HG02623 (cell line): ENCODE results near the gene DAW1.

Experiments
- ATAC-seq: cut with Tn5 transposase; IDR thresholded peaks from one replicate; pipeline ENCODE4 v1.9.1; 2021; ENCODE audit warnings: moderate library complexity; ENCODE audit not compliant: unreplicated experiment

DAW1 gene

GRCh38 chr2:227861011-227861410, 10.4 kb upstream of the DAW1 start:
- no peak for ATAC-seq

- ATAC-seq = no peak
Observed at GRCh38 chr2:227862227-227862740, 9.1 kb upstream of the DAW1 start.

DNA sequence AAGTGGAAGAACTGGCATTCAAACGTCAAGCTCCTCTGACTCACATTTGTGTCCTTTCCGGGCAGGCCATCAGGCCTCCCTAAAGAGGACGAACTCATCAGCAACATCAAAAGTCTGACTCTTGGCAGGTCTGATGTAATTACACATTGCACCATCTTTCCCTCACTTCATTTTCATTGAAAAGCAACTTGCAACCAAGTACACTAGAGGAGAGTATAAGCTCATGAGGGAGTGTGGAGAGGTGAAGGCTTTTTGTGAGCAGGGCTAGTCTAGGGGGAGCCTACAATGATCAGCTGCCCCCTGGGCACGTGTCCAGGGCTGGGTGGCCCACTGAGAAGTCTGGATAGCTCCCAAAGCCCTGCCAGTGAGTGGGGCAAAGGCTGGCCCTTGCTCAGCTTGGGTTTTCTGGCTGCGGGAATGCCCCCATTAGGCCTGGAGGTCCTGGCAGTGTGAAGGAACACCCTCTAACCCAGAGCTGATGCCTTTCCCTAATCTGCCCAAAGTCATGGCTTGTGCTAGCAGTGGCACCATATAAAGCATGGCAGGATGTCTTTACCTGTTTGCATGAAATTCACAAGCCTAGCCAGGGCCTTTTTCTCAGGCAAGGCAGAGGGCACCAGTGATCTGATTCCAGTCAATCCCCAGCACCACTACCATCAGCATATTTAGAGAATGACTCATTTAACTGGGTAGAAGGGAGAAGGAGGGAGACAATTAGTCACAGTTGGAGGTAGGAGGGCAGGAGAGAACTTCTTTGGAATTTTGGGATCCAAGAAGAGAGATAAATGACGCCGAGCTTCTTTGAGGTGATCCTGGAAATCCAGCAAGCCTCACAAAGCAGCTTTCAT, 8.5 kb upstream of the DAW1 start:
- ATAC-seq = no peak

- no peak for ATAC-seq
Observed at GRCh38 chr2:227864161-227864756, 7.2 kb upstream of the DAW1 start.

DNA sequence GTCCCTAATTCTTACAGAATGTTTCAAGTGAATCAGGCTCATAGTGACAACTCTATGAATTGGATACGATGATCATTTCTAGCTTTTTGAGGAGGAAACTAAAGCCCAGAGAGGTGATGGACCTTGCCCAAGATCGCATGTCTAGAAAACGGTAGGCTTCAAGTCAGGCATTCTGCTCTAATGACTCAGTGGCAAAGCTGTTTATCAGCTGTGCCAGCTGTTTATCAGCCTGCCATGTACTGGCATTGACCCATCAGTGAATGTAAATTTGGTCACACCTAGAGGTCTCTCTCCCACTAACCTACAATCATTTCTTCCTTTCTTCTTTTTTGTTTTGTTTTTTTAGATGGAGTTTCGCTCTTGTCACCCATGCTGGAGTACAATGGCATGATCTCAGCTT, 6.1 kb upstream of the DAW1 start:
- no peak for ATAC-seq

- ATAC-seq = no peak
Observed at GRCh38 chr2:227867386-227867785, 4.0 kb upstream of the DAW1 start.

GRCh38 chr2:227870710-227871374, 589 bp upstream of the DAW1 start:
- no peak for ATAC-seq

- ATAC-seq = no peak
Observed at GRCh38 chr2:227872676-227873075, 1.2 kb downstream of the DAW1 start.

GRCh38 chr2:227876300-227876801, 4.9 kb downstream of the DAW1 start:
- ATAC-seq = no peak

GRCh38 chr2:227877421-227878310, 6.2 kb downstream of the DAW1 start:
- ATAC-seq = no peak

DNA sequence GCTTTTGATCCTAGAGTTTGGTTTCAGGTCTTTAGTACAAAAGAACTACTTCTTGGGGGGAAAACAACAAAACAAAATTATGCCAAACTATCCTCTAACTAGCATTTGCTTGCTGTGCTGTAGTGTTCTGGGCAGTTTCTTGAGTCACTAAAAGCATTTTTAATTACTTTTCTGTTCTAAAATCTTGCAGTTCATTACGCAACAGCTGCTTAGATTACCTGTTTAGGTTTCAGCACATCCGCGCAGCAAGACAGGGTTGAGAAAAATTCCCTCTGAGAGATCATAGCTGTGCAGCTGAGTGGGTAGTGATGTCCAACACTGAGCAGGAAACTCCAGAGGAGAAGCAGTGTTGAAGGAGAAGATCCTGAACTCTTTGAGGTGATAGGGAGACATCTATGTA, 9.0 kb downstream of the DAW1 start:
- no peak for ATAC-seq

DNA sequence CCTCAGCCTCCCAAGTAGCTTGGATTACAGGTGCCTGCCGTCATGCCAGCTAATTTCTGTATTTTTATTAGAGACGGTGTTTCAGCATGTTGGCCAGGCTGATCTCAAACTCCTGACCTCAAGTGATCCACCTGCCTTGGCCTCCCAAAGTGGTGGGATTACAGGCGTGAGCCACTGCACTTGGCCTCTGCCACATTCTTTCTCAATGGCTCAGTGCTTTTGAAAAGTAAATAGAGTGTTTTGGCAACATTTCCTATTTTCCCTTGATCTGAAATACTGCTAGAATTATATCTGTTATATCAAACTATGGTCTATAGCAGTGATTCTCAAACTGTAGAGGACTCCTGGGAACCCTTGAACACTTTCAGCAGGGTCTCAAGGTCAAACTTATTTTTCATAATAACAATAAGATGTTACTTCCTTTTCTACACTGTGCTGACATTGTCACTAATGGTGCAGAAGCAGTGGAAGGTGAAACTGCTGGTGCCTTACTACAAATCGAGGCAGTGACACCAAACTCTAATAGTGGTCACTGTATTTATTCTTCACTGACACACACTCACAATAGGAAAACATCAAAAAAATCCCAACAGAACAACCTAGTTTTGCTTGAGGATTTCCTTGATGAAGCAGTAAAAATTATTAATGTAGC, 10.6 kb downstream of the DAW1 start:
- peak; percentile 76 for ATAC-seq

DNA sequence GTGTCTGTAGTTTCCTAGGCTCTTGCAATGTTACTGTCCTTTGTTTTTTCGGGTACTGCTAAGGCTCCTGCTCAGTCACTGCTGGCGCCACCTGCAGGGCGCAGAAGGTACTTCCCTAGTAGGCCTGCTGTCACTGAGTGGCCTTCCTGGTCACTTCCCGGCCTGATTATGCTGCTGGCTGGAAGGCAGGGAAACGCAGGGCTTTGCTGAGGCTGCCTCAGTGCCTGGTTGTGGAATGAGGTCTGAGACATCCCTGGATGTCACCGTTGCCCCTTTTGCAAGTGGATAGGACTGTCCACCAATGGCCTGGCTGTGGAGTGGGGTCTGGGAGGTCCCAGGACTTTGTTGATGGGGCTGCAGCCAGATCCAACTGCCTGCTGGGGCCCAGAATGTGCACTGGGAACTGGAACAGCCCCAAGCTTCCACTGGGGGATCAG, 13.1 kb downstream of the DAW1 start:
- ATAC-seq = peak; percentile 73

DNA sequence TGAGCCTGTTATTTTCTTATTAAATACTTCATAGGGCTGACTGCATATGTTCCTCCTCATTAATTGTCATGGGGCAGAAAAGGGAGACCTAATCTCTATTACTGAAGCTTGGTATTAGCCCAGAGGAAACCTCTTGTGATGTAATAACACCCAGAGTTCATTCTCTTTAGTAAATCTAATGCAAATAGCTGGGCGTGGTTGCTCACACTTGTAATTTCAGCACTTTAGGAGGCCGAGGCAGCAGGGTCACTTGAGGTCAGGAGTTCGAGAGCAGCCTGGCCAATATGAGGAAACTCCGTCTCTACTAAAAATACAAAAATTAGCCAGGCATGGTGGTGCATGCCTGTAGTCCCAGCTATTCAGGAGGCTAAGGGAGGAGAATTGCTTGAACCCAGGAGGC, 14.7 kb downstream of the DAW1 start:
- ATAC-seq = no peak

DNA sequence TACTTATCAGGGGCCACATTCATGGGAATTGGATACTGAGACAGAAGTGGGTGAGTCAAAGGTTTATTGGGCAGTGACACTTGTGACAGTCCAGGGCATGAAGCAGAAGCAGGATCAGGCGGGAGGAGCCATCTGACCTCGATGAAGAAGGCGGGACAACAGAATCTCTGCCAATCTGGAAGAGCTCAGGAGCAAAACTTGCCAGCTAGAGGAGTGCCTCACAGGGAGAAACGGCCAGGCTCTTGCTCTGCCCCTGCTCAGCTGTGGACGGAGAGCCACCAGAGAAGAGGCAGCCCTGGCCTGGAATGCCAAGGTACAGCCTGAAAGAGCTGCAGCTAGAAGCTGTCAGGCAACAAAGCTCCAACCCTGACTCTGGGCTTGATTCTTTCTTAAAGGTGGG, 16.9 kb downstream of the DAW1 start:
- ATAC-seq = no peak

DNA sequence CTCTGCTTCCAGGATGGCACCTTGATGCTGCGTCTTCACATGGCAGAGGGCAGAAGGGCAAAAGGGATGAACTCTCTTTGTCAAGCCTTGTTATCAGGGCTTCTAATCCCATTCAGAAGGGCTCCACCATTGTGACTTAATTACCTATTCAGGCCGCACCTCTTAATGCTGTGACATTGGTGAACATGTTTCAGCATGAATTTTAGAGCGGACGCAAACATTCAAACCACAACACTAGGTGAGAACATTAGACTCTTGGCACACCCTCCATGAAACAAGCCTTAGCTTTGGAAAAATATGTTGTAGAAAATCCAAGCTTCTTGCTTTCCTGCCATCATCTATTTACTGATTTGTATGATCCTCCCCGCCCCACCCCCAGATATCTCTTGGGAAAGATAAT, 17.9 kb downstream of the DAW1 start:
- ATAC-seq = no peak

- ATAC-seq = peak; percentile 82
Observed at GRCh38 chr2:227890495-227891079, 19.2 kb downstream of the DAW1 start.

GRCh38 chr2:227891673-227892072, 20.2 kb downstream of the DAW1 start:
- ATAC-seq = no peak

GRCh38 chr2:227903381-227903780, 31.9 kb downstream of the DAW1 start:
- no peak for ATAC-seq

GRCh38 chr2:227906991-227907390, 35.6 kb downstream of the DAW1 start:
- ATAC-seq = no peak
